CD14-positive monocyte (primary cell): ENCODE results near the gene SLC25A26. TPM values are rescaled to one million over a fixed set of nuclear protein-coding genes. Genes with fewer than 3 reads are reported as not detected.
A peak's percentile ranks its signal among the peaks of the same experiment; 100 is the strongest.

Source experiments
- DNase-seq, 3 donors: peaks; one replicate each; pipeline ENCODE4 v3.0.0-alpha.2; 2011 to 2022
- H2AFZ ChIP-seq: 2 replicates; pipeline ENCODE4 v1.6.0; 2012; ENCODE audit warnings: mild to moderate bottlenecking, low read depth, low read length, inconsistent platforms; ENCODE audit not compliant: insufficient read depth, poor library complexity, severe bottlenecking
- H3K27ac ChIP-seq, 2 donors: 1 replicate in 1 of 2; 2 replicates in 1 of 2; pipeline ENCODE4 v1.5.1; 2012 to 2013; ENCODE audit warnings: low read length in 2 of 2, control low read depth in 1 of 2, inconsistent platforms in 1 of 2, low read depth in 1 of 2, mild to moderate bottlenecking in 1 of 2
- H3K27me3 ChIP-seq, 2 donors: one replicate each; pipeline versions ENCODE4 v1.6.0 to v1.6.1; 2011 to 2013; ENCODE audit warnings: low read length in 2 of 2; ENCODE audit not compliant: control insufficient read depth in 2 of 2, insufficient read depth in 2 of 2
- H3K36me3 ChIP-seq, 2 donors: replicated peaks in 1 of 2; 1 replicate in 1 of 2; 2 replicates in 1 of 2; pipeline versions ENCODE4 v1.5.1 to v1.6.1; 2012 to 2013; ENCODE audit warnings: low read length in 2 of 2, control low read depth in 1 of 2, inconsistent platforms in 1 of 2, mild to moderate bottlenecking in 1 of 2; ENCODE audit not compliant: insufficient read depth in 2 of 2, control insufficient read depth in 1 of 2
- H3K4me1 ChIP-seq, 2 donors: 1 replicate in 1 of 2; 2 replicates in 1 of 2; pipeline versions ENCODE4 v1.5.1 to v1.6.1; 2012 to 2013; ENCODE audit warnings: low read length in 2 of 2, control low read depth in 1 of 2, inconsistent platforms in 1 of 2, mild to moderate bottlenecking in 1 of 2, moderate library complexity in 1 of 2; ENCODE audit not compliant: insufficient read depth in 2 of 2, control insufficient read depth in 1 of 2
- H3K4me2 ChIP-seq: replicated peaks from 2 replicates; pipeline ENCODE3; 2012; ENCODE audit warnings: low read length, moderate library complexity, mild to moderate bottlenecking; ENCODE audit not compliant: poor library complexity, severe bottlenecking; ENCODE audit errors: extremely low read depth
- H3K4me3 ChIP-seq, 3 experiments: fragments of 200-600 bp in 1 of 3; sonication (generic) in 1 of 3; replicated peaks in 1 of 3; 1 replicate in 2 of 3; 2 replicates in 1 of 3; pipeline ENCODE4 v1.5.1; 2011 to 2013; ENCODE audit warnings: low read length in 3 of 3, mild to moderate bottlenecking in 3 of 3, control low read depth in 2 of 3, low read depth in 2 of 3, inconsistent platforms in 1 of 3, moderate library complexity in 1 of 3
- H3K79me2 ChIP-seq: 2 replicates; pipeline ENCODE4 v1.6.0; 2012; ENCODE audit warnings: mild to moderate bottlenecking, control low read depth, inconsistent platforms, low read length, moderate library complexity; ENCODE audit not compliant: insufficient read depth
- H3K9ac ChIP-seq: 2 replicates; pipeline ENCODE4 v1.6.0; 2017; ENCODE audit warnings: low read length, mild to moderate bottlenecking; ENCODE audit not compliant: insufficient read depth, poor library complexity, severe bottlenecking
- H3K9me3 ChIP-seq, 2 donors: replicated peaks in 1 of 2; 1 replicate in 1 of 2; 2 replicates in 1 of 2; pipeline versions ENCODE4 v1.5.1 to v1.6.1; 2012 to 2013; ENCODE audit warnings: low read length in 2 of 2, control low read depth in 1 of 2; ENCODE audit not compliant: control insufficient read depth in 1 of 2, insufficient read depth in 1 of 2
- H4K20me1 ChIP-seq: 2 replicates; pipeline ENCODE4 v1.6.0; 2012; ENCODE audit warnings: mild to moderate bottlenecking, low read length, control low read depth, moderate library complexity; ENCODE audit not compliant: insufficient read depth
- H3K27ac Mint-ChIP-seq, 7 donors: one replicate each; pipeline ENCODE4 v1.8.0; 2020; ENCODE audit warnings: mild to moderate bottlenecking in 7 of 7, mixed read lengths in 7 of 7, moderate library complexity in 6 of 7, inconsistent platforms in 2 of 7
- H3K27me3 Mint-ChIP-seq, 3 donors: one replicate each; pipeline ENCODE4 v1.8.0; 2021 to 2022; ENCODE audit warnings: low read depth in 3 of 3, mild to moderate bottlenecking in 3 of 3, mixed read lengths in 3 of 3, moderate library complexity in 3 of 3, inconsistent platforms in 1 of 3
- H3K36me3 Mint-ChIP-seq, 2 donors: one replicate each; pipeline ENCODE4 v1.8.0; 2020; ENCODE audit warnings: mixed read lengths in 2 of 2, inconsistent platforms in 1 of 2, mild to moderate bottlenecking in 1 of 2
- H3K4me1 Mint-ChIP-seq: one replicate; pipeline ENCODE4 v1.8.0; 2020; ENCODE audit warnings: mild to moderate bottlenecking, mixed read lengths
- H3K4me3 Mint-ChIP-seq, 2 donors: one replicate each; pipeline ENCODE4 v1.8.0; 2020; ENCODE audit warnings: mild to moderate bottlenecking in 2 of 2, mixed read lengths in 2 of 2, moderate library complexity in 1 of 2
- H3K9me3 Mint-ChIP-seq, 7 donors: one replicate each; pipeline ENCODE4 v1.8.0; 2020 to 2022; ENCODE audit warnings: mixed read lengths in 7 of 7, mild to moderate bottlenecking in 6 of 7, moderate library complexity in 6 of 7, inconsistent platforms in 2 of 7
- CTCF ChIP-seq: fragments of 200-600 bp; IDR thresholded peaks from one replicate; pipeline ENCODE4 v1.8.0; 2022; ENCODE audit warnings: antibody characterized with exemption, mild to moderate bottlenecking
- WGBS: methylation state at CpG from one replicate; pipeline ENCODE4 v1.1.5; 2013; ENCODE audit warnings: missing lambda C conversion rate; ENCODE audit not compliant: insufficient coverage; 5-methylcytosine and 5-hydroxymethylcytosine counted together
- intact Hi-C, 2 donors: fragments of 100-400 bp; cut with micrococcal nuclease; formaldehyde crosslinking; loops; one replicate each; pipeline versions ENCODE4 v1.15.0 to v1.15.1; 2023
- polyA minus RNA-seq: library from RNA; depleted of rRNA, polyadenylated mRNA; stranded (reverse); fragments of >200 nt; gene quantifications from 2 replicates; pipeline ENCODE4 v1.2.3, GENCODE V29; 2012
- polyA plus RNA-seq, 3 donors: library from polyadenylated mRNA; depleted of rRNA in 1 of 3; unstranded in 2 of 3; stranded (reverse) in 1 of 3; fragments of 300-500 nt in 2 of 3; fragments of >200 nt in 1 of 3; fragmentation: Illumina TruSeq in 2 of 3; gene quantifications; 1 replicate in 2 of 3; 2 replicates in 1 of 3; pipeline ENCODE4 v1.2.3, GENCODE V29; 2012 to 2021
- total RNA-seq, 12 experiments: library from RNA in 1 of 12; stranded (reverse) in 1 of 12; fragments of 120-200 nt in 1 of 12; gene quantifications; one replicate each; pipeline ENCODE4 v1.2.4 and lab custom pipeline; 2013 to 2026; ENCODE audit warnings: mixed read lengths in 6 of 12, inconsistent platforms in 1 of 12

The SLC25A26 gene
- total RNA-seq (2013): 15.9 TPM
- polyA plus RNA-seq (10 to 100 TPM; 11.6 to 23.0 (median 14.4) TPM), polyA minus RNA-seq (6.5 and 6.8 TPM in 2 replicates), total RNA-seq (lab: John Stamatoyannopoulos, UW) (3.4 to 29.0 (median 21.7) reads per million in 11 experiments)

- Mint-ChIP-seq H3K9me3 (peaks cover 0 to 2% (median 0%) of the 10 kb centered on the region in 7 donors), H3K27ac (peak within 1 kb of the TSS; percentile 90 to 94 (median 93)), H3K4me1 (peaks cover 11% of the 10 kb centered on the region), H3K27me3 (peaks cover 0 to 7% (median 7%) of the 10 kb centered on the region in 3 donors), H3K36me3 (peaks cover 5 to 15% of the 10 kb centered on the region in 2 donors), H3K4me3 (peak within 1 kb of the TSS; percentile 98 to 99)
- DNase-seq: peak; percentile 82 to 87 (median 84)
- H3K27me3 ChIP-seq: peaks cover 2 to 4% of the 10 kb centered on the region in 2 donors
- H3K27ac ChIP-seq: peak within 1 kb of the TSS; percentile 61 to 79
- intact Hi-C loops: no loop called here
- no peaks in the 10 kb centered on the region for H3K9me3 ChIP-seq
- peak within 1 kb of the TSS; percentile 78 to 85 (median 79) for H3K4me3 ChIP-seq
- TF ChIP-seq CTCF: no peak
- peaks cover 7 to 8% of the 10 kb centered on the region in 2 donors for H3K4me1 ChIP-seq
- H2AFZ ChIP-seq: peak within 1 kb of the TSS; percentile 83
- WGBS: under 1% methylated on average over 52 of the region's 56 CpGs
- no peaks in the 10 kb centered on the region for H4K20me1 ChIP-seq
- peak within 1 kb of the TSS; percentile 80 for H3K9ac ChIP-seq
- no peaks in the 10 kb centered on the region for H3K36me3 ChIP-seq
- H3K4me2 ChIP-seq: peak within 1 kb of the TSS; percentile 71
- no peaks in the 10 kb centered on the region for H3K79me2 ChIP-seq
Observed at GRCh38 chr3:66220602-66221377, at the start of gene SLC25A26. SLC25A26 (plus strand) TSS chr3:66221001; CDS start chr3:66221095, 94 bp downstream.

GRCh38 chr3:66172394-66172793 lies 48.4 kb upstream of the SLC25A26 start:
- Histone ChIP-seq H3K27ac (no peak overlapping the region), H3K4me3 (no peak overlapping the region), H2AFZ (no peak overlapping the region), H3K9ac (no peak overlapping the region), H3K79me2 (no peaks in the 10 kb centered on the region), H3K27me3 (no peaks in the 10 kb centered on the region), H3K4me2 (no peak overlapping the region), H3K4me1 (no peaks in the 10 kb centered on the region), H3K9me3 (no peaks in the 10 kb centered on the region), H3K36me3 (no peaks in the 10 kb centered on the region), H4K20me1 (no peaks in the 10 kb centered on the region)
- Mint-ChIP-seq H3K9me3 (peaks cover 0 to 3% (median 0%) of the 10 kb centered on the region in 7 donors), H3K4me3 (no peak overlapping the region), H3K36me3 (no peaks in the 10 kb centered on the region), H3K27me3 (peaks cover 1 to 11% (median 1%) of the 10 kb centered on the region in 3 donors), H3K4me1 (no peaks in the 10 kb centered on the region), H3K27ac (peak overlapping the region in 1 of 7 donors; percentile 61)
- no peak for TF ChIP-seq CTCF
- WGBS: no CpG with 5 or more reads among the region's 1 CpG
- intact Hi-C loops: no loop called here
- DNase-seq: no peak
